ENCODE results near the gene HIC1. TPM values are rescaled to one million over a fixed set of nuclear protein-coding genes. Genes with fewer than 3 reads are reported as not detected.

The HIC1 gene
- total and polyA plus RNA-seq, 2 experiments from 2014 or later: 0.17 to 0.26 TPM

- Mint-ChIP-seq H3K27me3 (ENCODE audit: insufficient read depth, low read depth, poor library complexity) (peaks cover 2% of the 10 kb centered on the region), H3K4me3 (no peak overlapping the region), H3K4me1 (peaks cover 43% of the 10 kb centered on the region), H3K9me3 (no peaks in the 10 kb centered on the region), H3K27ac (no peak overlapping the region), H3K36me3 (ENCODE audit: low read depth) (no peaks in the 10 kb centered on the region; the same call in 1 of the 3 replicates)
- Histone ChIP-seq H3K27ac (ENCODE audit: low read depth) (no peak overlapping the region; the same call in 1 of the 2 replicates), H3K27me3 (ENCODE audit: insufficient read depth) (no peaks in the 10 kb centered on the region), H2AFZ (no peak overlapping the region), H3F3A (replicated peaks; ENCODE audit: low read depth) (no peaks in the 10 kb centered on the region), H3K36me3 (ENCODE audit: insufficient read depth) (no peaks in the 10 kb centered on the region), H3K79me2 (replicated peaks; ENCODE audit: insufficient read depth) (no peaks in the 10 kb centered on the region), H4K20me1 (replicated peaks; ENCODE audit: insufficient read depth) (no peaks in the 10 kb centered on the region), H3K4me1 (ENCODE audit: insufficient read depth) (peaks cover 17% of the 10 kb centered on the region), H3K9me2 (ENCODE audit: insufficient read depth) (no peaks in the 10 kb centered on the region), H3K4me3 (no peak overlapping the region), H3K4me2 (no peak overlapping the region)
- DNase-seq (ENCODE audit: low spot score): no peak
- TF ChIP-seq, protein P1, sequence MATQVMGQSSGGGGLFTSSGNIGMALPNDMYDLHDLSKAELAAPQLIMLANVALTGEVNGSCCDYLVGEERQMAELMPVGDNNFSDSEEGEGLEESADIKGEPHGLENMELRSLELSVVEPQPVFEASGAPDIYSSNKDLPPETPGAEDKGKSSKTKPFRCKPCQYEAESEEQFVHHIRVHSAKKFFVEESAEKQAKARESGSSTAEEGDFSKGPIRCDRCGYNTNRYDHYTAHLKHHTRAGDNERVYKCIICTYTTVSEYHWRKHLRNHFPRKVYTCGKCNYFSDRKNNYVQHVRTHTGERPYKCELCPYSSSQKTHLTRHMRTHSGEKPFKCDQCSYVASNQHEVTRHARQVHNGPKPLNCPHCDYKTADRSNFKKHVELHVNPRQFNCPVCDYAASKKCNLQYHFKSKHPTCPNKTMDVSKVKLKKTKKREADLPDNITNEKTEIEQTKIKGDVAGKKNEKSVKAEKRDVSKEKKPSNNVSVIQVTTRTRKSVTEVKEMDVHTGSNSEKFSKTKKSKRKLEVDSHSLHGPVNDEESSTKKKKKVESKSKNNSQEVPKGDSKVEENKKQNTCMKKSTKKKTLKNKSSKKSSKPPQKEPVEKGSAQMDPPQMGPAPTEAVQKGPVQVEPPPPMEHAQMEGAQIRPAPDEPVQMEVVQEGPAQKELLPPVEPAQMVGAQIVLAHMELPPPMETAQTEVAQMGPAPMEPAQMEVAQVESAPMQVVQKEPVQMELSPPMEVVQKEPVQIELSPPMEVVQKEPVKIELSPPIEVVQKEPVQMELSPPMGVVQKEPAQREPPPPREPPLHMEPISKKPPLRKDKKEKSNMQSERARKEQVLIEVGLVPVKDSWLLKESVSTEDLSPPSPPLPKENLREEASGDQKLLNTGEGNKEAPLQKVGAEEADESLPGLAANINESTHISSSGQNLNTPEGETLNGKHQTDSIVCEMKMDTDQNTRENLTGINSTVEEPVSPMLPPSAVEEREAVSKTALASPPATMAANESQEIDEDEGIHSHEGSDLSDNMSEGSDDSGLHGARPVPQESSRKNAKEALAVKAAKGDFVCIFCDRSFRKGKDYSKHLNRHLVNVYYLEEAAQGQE (IDR thresholded peaks at IDR 0.05; ENCODE audit: unreplicated experiment): no peak
- TF ChIP-seq CREB1 (CRISPR knock-in tag; IDR thresholded peaks at IDR 0.05; ENCODE audit: low read depth): no peak
- no peak for TF ChIP-seq CTCF (conservative IDR thresholded peaks at IDR 0.05; ENCODE audit: low read depth in 2 of 2)
- no peak for TF ChIP-seq EZH2 (IDR thresholded peaks at IDR 0.05; ENCODE audit: low read depth, unreplicated experiment)
- TF ChIP-seq STAT1 (IDR thresholded peaks at IDR 0.05; ENCODE audit: unreplicated experiment): no peak
- no peak for TF ChIP-seq POLR2AphosphoS5 (IDR thresholded peaks at IDR 0.05; ENCODE audit: low read depth)
- no peak for TF ChIP-seq JUNB (IDR thresholded peaks at IDR 0.05; ENCODE audit: unreplicated experiment)
- peak; percentile 11; the same call in 1 of the 3 replicates for ATAC-seq
Measured at GRCh38 chr17:2089021-2089422, 34.1 kb downstream of the HIC1 start.

DNA sequence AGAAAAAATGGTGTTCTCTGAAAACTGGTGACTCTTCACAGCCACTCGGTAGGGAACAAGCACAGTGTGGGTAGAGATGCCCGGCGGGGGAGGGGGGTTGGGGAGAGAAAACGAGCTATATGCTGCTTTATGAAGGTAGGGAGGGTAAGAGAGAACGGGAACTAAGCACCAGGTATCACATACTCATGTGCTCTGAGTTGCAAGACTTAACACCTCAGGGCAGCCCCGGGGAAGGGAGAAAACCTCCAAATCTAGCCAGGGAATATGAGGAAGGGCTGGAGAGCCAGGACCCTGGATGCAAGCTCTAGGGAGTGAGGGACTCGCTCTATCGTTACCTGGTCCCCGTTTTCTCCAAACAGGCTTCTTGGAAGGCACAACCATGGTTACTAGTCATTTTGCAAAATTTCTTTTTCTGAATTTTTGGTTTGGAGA, 35.3 kb downstream of the HIC1 start:
- 0 out of 2 replicates have a peak overlapping the region, but pooled peaks have one; percentile 10 for H3K27ac ChIP-seq (ENCODE audit: low read depth)
- no peaks in the 10 kb centered on the region for H4K20me1 ChIP-seq (replicated peaks; ENCODE audit: insufficient read depth)
- Mint-ChIP-seq H3K9me3 (no peaks in the 10 kb centered on the region), H3K27me3 (ENCODE audit: insufficient read depth, low read depth, poor library complexity) (peaks cover 5% of the 10 kb centered on the region), H3K36me3 (ENCODE audit: low read depth) (no peaks in the 10 kb centered on the region; the same call in 2 of the 3 replicates), H3K4me1 (peaks cover 43% of the 10 kb centered on the region), H3K4me3 (no peak overlapping the region), H3K27ac (peak overlapping the region; percentile 80)
- H3F3A ChIP-seq (replicated peaks; ENCODE audit: low read depth): 0 out of 2 replicates have a peak, but pooled peaks cover 2% of the 10 kb centered on the region
- no peaks in the 10 kb centered on the region for H3K36me3 ChIP-seq (ENCODE audit: insufficient read depth)
- H3K4me2 ChIP-seq: peak overlapping the region; percentile 17
- ATAC-seq: peak; percentile 7; the same call in 1 of the 3 replicates
- H2AFZ ChIP-seq: no peak overlapping the region
- H3K9me2 ChIP-seq (ENCODE audit: insufficient read depth): no peaks in the 10 kb centered on the region
- peaks cover 18% of the 10 kb centered on the region for H3K4me1 ChIP-seq (ENCODE audit: insufficient read depth)
- no peak for DNase-seq (ENCODE audit: low spot score)
- H3K27me3 ChIP-seq (ENCODE audit: insufficient read depth): no peaks in the 10 kb centered on the region
- no peak overlapping the region for H3K4me3 ChIP-seq
- no peaks in the 10 kb centered on the region for H3K79me2 ChIP-seq (replicated peaks; ENCODE audit: insufficient read depth)
- TF ChIP-seq CREB1 (CRISPR knock-in tag; IDR thresholded peaks at IDR 0.05; ENCODE audit: low read depth) (no peak), STAT1 (IDR thresholded peaks at IDR 0.05; ENCODE audit: unreplicated experiment) (no peak), NANOG (IDR thresholded peaks at IDR 0.05; ENCODE audit: borderline replicate concordance) (no peak), ZNF114 (CRISPR knock-in tag; IDR thresholded peaks at IDR 0.05) (no peak), EZH2 (IDR thresholded peaks at IDR 0.05; ENCODE audit: low read depth, unreplicated experiment) (no peak)
- TF ChIP-seq, protein P2, sequence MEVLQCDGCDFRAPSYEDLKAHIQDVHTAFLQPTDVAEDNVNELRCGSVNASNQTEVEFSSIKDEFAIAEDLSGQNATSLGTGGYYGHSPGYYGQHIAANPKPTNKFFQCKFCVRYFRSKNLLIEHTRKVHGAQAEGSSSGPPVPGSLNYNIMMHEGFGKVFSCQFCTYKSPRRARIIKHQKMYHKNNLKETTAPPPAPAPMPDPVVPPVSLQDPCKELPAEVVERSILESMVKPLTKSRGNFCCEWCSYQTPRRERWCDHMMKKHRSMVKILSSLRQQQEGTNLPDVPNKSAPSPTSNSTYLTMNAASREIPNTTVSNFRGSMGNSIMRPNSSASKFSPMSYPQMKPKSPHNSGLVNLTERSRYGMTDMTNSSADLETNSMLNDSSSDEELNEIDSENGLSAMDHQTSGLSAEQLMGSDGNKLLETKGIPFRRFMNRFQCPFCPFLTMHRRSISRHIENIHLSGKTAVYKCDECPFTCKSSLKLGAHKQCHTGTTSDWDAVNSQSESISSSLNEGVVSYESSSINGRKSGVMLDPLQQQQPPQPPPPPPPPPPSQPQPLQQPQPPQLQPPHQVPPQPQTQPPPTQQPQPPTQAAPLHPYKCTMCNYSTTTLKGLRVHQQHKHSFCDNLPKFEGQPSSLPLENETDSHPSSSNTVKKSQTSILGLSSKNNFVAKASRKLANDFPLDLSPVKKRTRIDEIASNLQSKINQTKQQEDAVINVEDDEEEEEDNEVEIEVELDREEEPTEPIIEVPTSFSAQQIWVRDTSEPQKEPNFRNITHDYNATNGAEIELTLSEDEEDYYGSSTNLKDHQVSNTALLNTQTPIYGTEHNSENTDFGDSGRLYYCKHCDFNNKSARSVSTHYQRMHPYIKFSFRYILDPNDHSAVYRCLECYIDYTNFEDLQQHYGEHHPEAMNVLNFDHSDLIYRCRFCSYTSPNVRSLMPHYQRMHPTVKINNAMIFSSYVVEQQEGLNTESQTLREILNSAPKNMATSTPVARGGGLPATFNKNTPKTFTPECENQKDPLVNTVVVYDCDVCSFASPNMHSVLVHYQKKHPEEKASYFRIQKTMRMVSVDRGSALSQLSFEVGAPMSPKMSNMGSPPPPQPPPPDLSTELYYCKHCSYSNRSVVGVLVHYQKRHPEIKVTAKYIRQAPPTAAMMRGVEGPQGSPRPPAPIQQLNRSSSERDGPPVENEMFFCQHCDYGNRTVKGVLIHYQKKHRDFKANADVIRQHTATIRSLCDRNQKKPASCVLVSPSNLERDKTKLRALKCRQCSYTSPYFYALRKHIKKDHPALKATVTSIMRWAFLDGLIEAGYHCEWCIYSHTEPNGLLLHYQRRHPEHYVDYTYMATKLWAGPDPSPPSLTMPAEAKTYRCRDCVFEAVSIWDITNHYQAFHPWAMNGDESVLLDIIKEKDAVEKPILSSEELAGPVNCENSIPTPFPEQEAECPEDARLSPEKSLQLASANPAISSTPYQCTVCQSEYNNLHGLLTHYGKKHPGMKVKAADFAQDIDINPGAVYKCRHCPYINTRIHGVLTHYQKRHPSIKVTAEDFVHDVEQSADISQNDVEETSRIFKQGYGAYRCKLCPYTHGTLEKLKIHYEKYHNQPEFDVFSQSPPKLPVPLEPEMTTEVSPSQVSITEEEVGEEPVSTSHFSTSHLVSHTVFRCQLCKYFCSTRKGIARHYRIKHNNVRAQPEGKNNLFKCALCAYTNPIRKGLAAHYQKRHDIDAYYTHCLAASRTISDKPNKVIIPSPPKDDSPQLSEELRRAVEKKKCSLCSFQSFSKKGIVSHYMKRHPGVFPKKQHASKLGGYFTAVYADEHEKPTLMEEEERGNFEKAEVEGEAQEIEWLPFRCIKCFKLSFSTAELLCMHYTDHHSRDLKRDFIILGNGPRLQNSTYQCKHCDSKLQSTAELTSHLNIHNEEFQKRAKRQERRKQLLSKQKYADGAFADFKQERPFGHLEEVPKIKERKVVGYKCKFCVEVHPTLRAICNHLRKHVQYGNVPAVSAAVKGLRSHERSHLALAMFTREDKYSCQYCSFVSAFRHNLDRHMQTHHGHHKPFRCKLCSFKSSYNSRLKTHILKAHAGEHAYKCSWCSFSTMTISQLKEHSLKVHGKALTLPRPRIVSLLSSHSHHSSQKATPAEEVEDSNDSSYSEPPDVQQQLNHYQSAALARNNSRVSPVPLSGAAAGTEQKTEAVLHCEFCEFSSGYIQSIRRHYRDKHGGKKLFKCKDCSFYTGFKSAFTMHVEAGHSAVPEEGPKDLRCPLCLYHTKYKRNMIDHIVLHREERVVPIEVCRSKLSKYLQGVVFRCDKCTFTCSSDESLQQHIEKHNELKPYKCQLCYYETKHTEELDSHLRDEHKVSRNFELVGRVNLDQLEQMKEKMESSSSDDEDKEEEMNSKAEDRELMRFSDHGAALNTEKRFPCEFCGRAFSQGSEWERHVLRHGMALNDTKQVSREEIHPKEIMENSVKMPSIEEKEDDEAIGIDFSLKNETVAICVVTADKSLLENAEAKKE (CRISPR knock-in tag; IDR thresholded peaks at IDR 0.05): no peak

Measured in GM23338 (cell line).